GM21526 (cell line): ENCODE results near the gene ATG3.
"Not testable (repeated sequence)": the region's sequence is repeated elsewhere in the genome, so short reads cannot be mapped to it uniquely, and the experiment has no call there.

ENCODE experiments used
- ATAC-seq: cut with Tn5 transposase; IDR thresholded peaks from one replicate; pipeline ENCODE4 v1.9.1; 2021; ENCODE audit warnings: moderate library complexity; ENCODE audit not compliant: unreplicated experiment, low FRiP score

Gene ATG3

DNA sequence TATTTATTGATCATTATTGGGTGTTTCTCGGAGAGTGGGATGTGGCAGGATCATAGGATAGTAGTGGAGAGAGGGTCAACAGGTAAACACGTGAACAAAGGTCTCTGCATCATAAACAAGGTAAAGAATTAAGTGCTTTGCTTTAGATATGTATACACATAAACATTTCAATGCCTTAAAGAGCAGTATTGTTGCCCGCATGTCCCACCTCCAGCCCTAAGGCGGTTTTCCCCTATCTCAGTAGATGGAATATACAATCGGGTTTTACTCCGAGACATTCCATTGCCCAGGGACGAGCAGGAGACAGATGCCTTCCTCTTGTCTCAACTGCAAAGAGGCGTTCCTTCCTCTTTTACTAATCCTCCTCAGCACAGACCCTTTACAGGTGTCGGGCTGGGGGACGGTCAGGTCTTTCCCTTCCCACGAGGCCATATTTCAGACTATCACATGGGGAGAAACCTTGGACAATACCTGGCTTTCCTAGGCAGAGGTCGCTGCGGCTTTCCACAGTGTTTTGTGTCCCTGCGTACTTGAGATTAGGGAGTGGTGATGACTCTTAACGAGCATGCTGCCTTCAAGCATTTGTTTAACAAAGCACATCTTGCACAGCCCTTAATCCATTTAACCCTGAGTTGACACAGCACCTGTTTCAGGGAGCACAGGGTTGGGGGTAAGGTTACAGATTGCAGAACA lies 2.6 kb upstream of the ATG3 start:
- not testable (repeated sequence) for ATAC-seq

DNA sequence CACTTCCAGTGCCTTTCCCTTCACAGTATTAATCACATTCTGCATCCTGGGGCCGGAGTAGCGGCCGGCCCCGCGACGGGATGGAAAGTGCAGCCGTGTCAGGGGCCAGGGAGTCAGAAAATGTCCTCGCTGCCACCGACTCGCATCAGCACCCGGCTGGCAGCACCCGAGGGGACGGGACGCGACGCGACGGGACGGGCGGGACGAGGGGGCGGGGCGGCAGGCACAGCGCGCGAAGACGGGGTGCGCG lies 353 bp downstream of the ATG3 start:
- ATAC-seq = peak; percentile 45

DNA sequence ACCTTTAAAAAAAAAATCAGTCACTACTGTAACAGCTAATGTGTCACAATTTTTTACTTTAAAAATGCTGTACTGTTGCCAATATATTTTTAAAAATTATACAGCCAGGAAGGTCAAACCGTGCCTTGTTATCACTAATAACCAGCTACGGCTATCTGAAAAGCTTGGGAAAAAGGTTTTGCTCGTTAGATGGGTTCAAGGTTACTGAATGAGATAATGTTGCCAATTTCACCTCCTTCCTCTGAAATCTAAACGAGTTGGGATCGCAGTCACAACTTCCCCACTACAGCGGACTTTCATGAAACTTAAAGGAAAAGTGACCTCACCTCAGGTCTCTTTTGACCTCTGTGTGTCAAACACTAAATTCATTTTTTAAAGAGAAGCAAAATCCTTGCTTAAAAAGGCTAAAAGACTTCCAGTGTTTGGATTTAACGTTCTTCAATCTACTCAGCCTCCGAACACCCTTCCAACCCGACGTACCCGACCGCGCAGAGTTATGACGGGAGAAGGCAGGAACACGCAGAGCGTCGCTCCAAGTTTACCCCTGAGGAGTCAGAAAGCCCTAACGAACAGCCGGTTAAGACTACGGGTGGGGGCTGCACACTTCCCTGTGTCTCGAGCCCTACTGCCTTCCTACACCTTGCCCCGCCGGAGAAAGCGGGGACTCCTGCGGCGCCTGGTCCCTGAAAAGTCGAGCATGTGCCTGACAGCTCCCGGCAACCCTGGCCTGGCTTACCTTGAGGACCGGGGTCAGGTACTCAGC lies 860 bp downstream of the ATG3 start:
- ATAC-seq = peak; percentile 24

DNA sequence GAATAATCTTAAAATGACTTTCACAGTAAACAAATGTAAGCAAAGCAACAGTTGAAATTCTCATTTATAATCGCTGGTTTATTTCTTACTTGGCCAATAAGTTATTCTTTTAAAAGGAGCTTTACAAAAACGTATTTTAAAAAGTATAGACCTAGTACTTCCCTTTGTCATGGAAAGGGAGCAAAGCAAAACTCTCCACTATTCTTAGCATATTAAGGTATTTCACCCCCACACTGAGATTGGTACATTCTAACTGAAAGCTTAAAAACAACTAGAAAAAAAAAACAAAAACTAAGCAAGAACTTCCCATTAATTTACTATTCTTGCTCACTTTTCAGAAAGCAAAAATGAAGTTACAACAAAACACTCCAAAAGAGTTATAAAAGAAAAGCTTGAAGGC lies 1.5 kb downstream of the ATG3 start:
- ATAC-seq = no peak

DNA sequence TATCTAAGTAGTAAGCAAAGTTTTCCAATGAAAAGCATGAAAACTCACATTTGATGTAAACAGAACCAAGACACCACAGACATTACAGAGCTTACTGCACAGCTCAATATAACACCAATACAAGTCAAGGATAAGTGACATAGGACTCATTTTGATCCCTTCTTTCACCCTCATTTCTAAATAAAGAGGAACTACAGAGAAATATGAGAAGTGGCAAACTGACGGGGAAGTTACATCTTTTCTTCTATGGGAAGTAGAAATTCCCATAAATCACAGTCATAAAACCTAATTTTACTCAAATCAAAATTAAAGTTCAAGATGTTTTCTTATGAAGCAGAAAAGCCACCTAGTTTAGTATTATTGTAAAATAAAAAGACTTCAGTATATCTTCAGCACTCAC lies 3.8 kb downstream of the ATG3 start:
- ATAC-seq = no peak

DNA sequence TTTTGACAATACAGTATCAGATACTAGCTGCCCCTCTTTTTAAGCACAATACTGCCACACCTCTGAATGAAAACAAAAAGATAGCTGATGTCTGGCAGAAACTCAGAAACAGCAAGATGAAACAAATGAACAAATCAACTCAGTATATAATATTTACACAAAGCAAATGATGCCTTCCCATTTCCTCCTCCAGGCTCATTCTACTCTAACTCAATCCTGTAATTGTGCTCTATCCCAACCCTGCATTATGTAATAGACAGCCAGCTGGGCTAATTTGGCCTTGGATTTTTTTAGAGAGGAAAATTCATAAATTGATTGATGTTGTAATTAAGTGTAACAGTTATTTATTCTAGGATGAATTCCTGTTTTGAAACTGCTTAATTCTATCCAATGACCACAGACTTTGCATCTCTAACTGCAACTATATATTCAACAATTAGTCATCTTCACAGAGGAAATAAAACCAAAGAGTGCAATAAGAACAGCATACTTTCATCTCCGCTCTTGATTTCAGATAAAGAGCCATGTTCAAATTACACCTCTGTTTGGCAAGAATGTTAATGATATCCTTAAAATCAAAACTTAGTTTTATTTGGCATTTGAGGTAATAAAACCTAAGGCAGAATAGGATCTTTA lies 6.1 kb downstream of the ATG3 start:
- no peak for ATAC-seq

DNA sequence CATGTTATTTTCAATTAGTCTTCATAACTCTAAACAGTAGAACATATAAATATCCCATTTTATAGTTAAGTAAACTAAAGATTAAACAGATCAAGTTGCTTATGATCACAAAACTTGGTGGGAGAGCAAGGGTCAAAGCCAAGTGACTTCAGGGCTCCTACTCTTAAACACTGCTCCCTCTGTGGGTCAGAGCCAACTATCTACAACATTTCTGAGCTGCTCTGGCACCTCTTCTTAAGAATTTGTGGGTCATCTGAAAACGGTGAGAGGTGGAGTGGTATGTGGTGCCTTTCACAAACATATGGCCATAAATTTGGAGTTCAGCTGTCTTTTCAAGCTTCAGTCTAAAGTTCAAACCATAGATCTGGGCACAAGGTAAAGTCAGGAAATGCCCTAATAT lies 10.9 kb downstream of the ATG3 start:
- ATAC-seq = no peak

DNA sequence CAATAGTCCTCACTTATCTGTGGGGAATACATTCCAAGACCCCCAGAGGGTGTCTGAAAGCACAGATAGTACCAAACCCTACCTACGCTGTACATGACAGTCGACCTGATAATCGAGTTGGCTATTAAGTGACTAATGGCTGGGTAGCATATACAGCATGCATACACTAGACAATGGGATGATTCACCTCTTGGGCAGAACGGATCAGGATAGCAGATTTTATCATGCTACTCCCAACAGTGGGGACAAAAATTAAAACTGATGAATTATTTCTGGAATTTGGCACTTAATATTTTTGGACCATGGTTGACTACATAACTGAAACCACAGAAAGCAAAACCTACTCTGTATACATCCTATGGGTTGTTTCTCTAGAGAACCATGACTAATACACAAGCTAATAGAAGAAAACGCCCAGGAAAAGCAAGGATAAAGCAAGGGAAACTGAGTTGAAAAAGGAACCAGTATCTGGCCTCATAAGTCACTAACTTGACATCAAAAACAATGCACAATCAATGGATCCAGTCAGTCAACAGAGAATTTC lies 15.5 kb downstream of the ATG3 start:
- no peak for ATAC-seq

DNA sequence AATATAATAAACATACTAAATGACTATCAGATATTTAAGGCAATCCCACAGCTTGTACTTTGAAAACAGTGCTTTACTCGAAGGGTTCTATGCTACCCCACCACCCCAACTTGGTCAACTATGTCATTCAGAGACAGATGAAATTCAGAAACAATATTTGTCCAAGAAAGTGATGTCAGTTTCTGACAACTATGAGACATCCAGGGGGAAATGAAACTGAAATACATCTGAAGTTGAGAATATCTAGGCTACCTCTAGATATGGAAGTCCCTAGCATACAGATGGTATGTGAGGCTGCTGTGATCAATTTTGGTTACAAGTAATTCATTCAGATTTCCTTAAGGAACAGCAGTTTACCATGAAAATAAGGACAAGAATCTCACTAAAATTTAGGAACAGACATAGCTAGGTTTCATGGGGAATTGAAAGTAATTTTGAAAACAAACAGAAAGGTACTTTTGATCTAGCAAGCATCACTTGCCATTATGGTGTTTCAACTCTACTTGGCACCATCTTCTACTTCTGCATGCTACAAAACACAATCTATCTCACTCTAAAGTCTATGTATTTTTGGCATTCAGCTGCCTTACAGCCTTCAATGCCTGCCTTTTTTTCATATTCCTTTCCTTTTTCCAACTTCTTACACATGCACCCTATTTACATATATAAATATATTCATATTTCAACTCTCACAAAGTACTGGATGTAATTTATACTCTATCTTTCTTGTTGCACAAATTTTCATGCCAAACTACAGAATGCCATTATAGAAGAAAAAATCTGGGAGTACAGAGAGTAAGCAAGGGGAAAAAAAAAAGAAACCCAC lies 21.7 kb downstream of the ATG3 start:
- ATAC-seq = peak; percentile 87

DNA sequence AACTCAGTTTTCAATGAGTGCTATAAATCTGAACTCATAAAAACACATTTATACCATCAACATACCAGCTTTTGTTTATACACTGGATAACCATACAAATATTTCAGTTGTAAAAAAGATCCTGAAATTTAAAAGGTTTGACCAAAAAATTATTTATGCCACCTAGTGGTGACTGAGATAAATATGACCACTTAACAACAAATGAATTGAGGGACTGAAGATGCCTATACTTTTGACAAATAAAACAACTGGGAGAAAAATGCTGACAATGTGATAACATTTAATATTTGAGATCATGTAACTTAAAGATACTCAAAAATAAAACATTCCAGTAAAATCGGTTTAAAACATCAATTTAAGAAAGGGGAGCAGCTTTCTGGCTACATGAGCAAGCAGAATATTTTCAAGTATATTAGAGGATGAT lies 30.4 kb downstream of the ATG3 start:
- ATAC-seq = no peak

DNA sequence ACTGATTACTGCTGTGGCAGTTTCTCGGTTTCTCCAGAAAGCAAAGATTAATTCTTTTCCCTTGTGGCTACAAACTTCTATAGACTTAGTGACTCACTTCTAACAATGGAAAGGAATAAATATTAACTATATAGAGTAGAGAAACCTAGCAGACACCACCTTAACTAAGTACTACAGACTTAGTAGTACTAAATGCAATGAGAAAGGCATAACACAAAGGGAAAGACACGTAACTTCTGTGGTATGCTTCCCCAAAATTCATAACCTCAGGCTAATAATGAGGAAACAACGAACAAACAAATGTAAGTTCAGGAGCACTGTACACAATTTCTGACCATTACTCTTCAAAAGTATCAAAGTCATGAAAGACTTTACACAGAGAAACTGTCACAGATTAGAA lies 31.2 kb downstream of the ATG3 start:
- ATAC-seq = no peak

DNA sequence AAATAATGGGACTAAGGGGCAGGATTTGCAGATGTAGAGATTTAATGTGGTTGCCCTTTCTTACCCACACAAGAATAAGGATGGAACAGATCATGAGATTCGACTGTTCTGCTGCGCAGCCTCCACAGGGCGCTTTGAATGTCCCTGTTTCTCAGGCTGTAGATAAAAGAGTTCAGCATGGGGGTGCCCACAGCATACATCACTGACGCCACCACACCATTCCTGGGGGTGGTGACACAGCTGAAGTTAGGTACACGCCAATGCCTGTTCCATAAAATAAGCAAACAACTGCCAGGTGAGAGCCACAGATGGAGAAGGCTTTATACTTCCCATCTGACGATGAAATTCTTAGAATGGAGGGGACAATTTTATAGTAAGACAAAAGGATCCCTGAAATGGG lies 37.6 kb downstream of the ATG3 start:
- not testable (repeated sequence) for ATAC-seq

DNA sequence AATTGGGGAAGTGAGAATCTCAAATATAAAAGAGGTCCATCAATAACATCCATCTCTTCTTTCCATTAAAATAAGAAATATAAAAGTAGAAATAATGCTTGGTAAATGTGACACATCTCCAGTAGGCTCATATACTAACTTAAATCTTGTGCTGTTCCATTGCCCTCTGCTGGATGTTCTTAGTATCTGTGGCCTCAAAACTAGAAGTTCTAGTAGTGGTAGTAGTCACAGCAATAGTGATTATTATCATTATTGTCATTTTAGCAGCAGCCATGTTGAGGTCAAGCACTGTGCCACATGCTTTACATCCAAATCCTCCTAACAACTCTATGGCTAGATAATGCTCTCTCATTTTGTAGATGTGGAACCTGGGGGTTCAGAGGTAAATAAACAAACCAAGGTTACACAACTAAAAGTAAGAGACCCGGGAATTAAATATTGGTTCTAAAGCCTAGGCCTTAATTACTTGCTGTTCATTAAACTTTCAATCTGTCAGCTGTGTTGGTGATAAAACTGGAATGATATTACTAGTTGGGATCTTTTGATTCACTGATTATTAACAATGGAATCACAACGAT lies 42.2 kb downstream of the ATG3 start:
- ATAC-seq = peak; percentile 44

DNA sequence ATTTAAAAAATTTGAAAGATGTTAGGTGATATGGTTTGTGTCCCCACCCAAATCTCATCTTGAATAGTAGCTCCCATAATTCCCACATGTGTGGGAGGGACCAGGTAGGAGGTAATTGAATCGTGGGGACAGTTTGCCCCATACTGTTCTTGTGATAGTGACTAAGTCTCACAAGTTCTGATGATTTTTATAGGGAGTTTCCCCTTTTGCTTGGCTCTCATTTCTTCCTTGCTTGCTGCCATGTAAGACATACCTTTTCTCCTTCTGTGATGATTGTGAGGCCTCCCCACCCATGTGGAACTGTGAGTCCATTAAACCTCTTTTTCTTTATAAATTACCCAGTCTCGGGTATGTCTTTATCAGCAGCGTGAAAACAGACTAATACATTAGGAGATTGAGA lies 42.8 kb downstream of the ATG3 start:
- not testable (repeated sequence) for ATAC-seq

DNA sequence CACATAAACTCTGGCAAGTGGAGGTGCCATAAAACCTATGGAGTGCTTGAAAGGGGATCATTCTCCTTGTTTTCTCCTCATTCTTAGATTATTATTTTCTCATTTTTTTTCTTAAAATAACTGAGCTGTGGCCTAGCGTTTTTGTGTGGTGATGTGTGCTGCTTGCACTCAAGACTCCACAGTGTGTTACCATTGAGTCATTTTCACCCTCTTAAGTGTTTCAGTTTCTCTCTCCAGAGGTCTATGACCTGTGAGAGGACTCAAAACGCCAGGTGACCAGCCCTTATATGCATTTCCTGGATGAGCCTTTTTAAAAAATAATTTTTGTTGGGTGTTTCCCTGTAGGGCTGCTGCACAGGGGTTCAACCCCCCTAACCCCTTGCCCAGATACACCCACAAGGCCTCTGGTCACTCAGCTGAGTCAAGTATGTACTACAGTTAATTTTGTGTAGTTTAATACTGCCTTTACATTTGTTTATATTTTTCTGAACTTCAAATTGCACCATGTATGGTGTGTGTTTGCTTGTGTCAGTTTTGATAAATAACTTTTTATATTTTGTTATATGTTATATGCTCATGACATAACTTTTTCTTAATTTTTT lies 47.1 kb downstream of the ATG3 start:
- ATAC-seq = peak; percentile 99

DNA sequence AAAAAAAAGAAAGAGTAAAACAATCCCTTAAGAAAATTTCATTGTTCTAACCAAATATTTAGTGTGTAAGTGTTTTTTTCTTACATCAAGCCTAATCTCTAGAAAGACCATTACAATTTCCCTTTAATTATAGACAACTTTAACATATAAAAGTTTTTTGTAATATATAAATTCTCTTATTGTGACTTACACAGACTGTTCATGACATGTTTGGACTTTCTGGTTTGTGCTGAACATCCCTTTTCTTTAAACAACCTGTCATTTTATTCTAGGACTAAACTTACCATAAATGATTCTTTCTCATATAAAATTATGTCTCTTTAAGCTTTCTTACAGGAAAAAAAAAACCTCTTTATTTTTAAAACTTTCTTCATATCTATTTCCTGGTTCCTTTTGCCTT lies 49.4 kb downstream of the ATG3 start:
- no peak for ATAC-seq

DNA sequence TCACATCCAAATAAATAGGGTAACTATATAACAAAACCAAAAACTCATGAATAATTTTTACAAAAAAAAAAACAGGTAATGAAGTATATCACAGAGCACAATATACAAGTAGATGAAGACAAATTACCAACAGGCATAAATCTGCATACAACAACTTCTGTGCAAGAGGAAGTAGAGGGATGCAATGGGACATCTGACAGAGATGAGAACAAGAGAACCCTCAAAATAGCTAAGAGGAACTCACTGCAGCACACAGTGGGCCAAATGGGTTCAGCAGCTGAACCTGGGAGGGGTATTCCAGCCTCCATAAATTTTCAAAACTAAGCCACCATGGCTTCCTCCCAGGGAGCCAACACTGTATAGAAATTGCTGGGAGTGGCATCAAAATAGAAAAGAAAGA lies 52.9 kb downstream of the ATG3 start:
- ATAC-seq = no peak

DNA sequence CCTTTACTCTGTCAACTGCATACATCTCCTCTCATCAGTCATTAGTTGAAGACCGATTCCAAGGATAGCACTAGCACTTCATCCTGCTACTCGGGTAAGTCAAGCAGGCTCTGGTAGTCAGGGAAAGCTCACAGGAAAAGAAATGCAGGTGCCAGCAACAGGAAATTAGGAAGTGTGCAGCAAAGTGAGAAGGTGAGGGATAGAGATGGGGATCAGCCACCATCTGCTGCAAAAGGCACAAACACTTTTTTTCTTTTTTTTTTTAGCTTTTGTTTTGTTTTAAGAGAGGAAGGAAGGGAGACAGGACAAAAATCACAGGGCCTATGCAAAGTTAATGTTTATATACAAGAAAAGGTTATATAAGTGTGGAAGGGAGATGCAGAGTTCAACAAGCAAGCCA lies 53.5 kb downstream of the ATG3 start:
- ATAC-seq = no peak

DNA sequence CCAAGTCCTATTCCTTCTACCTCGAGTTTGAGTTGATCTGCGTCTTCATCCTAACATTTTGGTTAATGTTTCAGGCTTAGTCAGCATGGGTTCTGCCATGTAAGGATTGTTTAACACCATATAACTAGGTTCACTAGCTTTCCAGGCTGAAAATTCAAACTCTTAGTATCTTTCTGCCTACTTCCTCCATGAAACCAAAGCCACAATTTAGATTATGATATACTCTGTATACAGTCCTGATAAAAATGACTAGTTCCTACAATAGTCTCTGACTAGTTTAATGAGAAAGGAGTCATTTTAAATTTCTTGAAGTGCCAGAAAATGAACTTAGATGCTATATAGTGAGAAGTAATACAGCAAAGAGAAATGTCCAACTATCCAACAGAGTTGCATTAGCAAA lies 55.9 kb downstream of the ATG3 start:
- ATAC-seq = no peak

DNA sequence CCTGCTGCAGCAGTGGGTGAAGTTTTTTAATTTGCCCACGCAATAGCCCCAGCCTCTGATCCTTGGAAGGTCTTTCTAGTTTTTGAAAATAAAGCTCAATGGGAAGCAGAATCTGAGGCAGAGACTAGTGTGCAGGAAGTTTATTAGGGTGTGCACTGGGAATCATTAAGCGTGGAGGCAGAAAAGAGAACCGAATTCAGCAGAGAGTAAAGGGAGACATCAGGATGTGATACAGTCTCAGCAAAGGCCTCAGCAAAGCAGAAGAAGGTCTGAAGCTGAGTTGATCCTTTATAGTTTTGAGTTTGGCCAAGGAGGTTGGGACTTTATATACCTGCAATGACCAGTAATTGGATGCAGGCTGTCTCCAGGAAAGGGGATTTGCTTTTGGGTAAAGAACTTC lies 57.6 kb downstream of the ATG3 start:
- no peak for ATAC-seq
